ENCODE data around the gene HIVEP1.

HIVEP1 gene

DNA sequence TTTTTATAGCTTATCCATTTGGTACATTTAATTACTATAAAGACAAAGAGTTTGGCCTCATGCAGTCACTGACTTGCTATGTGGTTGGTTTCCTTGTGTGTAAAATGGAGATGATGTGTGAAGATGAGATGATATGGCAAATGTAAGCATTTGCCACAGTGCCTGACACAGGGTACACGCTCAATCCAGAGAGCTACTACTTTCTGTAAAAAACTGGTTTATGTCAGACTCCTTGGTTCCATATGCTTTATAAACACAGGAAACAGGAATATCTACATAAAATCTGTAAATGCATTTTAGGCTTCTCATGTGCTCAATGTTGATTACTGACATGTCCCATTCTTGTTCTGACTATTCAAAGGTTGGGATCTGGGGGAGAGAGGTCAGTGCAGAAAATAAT, 10.4 kb downstream of the HIVEP1 start:
- DNase-seq, result no peak

DNA sequence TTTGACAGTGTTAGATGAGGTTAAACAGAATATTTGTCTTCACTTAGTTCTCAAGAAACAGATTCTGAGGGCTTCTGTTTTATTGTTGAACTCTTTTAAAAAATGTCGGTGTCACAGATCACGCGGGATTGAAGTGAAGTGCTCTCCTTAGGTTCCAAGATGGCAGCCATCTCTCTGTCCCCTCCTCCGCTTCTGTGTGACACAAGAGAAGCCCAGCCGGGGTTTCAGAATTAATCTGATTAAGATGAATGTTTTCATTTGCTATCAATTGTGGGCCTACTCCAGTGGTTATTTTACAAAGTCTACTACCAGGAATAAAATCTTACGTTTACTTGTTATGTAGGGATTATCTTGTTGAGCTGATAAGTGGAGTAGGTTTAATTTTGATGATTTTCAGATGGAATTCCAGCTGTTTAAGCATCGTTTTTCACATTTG, 10.9 kb downstream of the HIVEP1 start:
- DNase-seq, result no peak

DNA sequence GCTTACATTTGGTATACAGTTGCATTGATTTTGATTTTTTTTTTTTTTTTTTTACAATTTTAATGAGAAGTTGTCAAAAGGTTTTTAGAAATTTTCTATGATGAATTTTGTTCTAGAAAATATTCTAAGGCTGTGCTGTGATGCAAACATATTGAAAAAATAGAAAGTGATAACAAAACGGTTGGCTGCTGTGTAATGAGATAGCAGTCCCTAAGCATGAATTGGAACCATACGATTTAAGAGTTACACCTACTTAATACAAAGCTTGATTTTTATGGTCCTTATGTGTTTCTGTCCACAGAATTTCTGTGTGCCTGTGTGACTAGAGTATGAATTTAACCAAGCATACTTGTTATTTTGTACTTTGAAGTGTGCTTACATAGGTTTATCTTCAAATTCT, 12.1 kb downstream of the HIVEP1 start:
- DNase-seq, result no peak

DNA sequence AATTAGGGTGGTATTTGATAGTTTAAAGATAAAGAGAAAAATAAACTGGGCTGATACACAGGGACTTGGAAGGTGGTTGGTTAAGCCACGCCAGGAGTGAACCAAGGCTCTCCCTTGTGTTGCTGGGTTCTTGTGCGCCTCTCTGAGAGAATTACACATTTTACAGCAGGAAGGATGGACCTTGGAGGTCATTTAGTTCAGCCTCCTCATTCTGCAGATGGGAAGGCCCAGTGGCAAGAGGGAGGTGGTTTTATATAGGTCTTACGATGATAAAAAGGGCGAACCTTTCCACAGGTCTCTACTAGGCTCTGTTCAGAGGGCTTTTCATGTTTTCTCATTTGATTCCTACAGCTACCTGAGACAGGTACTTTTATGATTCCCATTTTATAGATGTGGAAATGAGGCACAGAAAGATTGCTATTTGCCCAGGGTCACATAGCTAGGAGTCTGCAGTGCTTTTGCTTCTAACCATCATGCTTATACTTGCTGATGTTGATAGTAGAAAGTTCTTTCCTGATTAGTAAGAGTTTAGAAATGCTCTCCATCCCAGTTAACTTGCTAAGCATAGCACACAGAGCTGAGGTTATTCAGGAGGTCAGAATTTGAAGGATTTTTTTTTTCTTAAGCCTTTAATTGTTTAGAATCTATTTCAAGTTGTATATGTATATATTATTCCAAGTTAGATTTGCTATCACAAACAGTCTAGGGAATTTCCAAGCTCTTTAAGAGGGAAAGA, 12.8 kb downstream of the HIVEP1 start:
- DNase-seq, result no peak

DNA sequence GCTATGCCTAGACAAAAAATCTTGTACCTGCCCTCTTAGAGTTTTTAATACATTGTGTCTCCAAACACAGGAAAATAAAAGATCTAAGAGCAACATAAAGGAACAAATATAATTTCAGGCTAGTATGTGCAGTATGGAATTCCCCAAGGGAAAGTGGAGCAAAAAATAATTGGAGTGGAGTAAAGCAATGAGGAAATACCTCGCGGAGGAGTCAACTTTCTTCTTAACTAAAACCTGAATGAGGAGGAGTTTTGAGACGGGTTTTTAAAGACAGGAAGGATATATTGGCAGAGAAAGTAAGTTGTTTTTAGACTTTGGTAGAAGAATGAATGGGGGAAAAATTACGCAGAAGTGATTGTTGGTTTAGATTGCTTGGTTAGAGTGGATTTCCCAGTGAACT, 14.0 kb downstream of the HIVEP1 start:
- no peak for DNase-seq

DNA sequence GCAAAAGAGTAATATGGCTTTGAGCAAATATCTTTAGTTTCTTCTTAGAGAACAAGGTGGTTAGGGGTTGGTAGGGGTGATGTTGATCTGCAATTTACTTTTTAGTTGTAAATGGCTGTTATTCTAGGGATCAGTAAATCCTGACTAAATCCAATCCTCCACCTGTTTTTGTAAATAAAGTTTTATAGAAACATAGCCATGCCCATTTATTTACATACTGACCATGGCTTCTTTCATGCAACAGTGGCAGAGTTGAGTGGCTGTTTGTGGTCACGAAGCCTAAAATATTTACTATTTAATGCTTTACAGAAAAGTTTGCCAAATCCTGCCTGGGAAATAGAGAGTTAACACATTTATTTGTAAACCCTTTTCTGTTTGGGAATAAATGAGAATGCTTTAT, 14.7 kb downstream of the HIVEP1 start:
- DNase-seq, result no peak

DNA sequence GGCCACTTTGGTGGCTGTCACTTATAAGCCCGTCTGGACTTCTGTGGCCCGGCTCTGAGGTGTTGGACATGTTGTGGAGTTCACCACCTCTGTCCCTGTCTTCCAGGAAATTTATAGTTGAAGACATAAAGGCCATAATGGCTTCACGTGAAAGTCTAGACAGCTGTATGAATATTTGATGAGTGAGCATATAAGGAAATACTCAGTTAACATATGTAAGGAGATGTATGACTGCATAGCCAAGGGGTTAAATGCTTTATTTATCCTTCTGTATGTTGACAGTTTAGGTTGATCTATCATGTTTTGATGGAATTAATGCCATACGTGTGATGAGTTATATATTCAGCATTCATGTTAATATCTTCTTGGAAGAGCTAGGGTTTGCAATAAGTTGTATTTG, 16.1 kb downstream of the HIVEP1 start:
- DNase-seq, result no peak

DNA sequence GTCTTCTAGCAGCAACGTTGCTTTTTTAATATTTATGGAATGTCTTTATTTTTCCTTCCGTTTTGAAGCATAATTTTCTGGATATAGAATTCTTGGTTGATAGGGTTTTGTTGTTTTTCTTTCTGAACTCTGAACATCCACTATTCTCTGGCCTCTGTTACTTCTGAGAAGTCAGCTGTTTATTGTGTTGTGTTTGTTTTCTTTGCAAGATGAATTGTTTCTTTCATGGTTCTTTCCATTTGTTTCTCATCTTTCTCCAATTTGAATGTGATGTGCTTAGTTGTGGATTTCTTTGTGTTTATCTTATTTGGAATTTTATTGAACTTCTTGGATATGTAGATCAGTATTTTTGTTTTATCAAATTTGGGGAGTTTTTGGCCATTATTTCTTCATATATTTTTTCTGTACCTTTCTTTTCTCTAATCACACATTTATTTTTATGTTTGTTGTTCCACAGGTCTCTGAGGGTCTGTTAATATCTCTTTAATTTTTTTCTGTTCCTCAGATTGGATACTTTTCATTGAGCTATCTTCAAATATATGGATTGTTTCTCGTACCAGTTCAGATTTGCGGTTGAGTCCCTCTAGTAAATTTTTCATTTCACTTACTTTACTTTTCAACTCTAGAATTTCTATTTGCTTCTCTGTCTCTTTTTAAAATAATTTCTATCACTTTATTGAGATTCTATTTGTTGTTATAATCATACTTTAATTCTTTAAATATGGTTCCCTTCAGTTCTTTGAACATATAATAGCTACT, 18.0 kb downstream of the HIVEP1 start:
- DNase-seq, result no peak

DNA sequence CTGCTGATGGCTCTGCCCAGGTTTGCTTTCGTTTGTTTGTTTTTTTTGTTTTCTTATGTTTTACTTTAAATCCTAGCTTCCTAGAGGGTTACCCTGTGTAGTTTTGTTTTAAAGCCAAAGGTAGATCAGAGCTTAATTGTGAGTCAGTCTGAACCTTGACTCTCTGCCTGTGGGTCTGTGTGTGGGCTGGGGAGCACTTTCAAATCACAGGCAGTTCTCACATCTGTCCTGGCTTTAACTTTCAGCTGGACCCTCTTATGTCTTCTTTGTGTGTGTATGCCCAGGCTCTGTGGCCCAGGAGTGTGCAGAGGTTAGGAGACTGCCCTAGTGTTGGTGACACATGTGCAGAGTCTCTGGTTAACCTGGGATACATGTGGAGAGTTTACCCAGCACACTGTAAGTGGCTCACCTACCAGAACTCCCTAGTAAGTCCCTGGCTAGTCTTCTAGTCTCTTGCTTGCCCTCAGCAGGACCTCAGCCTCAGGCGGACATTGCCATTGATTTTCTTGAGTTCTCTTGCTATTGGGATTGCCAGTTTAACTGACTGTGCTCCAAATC, 19.0 kb downstream of the HIVEP1 start:
- DNase-seq, result no peak

DNA sequence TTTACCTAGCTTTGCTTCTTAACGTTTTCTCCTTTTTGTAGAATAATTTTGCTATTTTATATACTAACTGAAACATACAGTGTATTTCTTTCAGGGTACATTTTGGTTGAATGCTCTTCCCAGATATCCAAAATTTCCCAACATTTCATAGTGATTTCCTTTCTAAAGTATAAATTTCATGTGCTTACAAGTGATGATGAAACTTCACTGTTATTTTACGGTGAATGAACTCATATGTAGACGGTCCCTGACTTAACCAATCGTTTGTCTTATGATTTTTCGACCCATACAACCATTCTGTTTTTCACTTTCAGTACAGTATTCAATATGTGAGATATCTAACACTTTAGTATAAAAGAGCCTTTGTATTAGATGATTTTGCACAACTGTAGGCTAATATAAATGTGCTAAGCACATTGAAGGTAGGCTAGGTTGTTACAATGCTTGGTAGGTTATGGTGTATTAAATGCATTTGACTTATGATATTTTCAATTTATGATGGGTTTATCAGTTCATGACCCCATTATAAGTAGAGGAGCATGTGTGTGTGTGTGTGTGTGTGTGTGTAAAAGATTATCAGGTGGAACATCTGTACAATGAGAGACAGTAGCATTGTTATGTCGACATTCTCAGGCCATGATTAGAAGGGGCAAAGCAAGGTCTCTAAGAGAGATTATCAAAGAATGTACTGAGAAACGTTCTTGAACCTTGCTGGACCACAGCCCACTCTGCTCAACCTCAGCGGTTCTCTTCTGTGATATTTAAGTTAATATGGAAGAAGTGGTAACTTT, 20.9 kb downstream of the HIVEP1 start:
- DNase-seq, result no peak

DNA sequence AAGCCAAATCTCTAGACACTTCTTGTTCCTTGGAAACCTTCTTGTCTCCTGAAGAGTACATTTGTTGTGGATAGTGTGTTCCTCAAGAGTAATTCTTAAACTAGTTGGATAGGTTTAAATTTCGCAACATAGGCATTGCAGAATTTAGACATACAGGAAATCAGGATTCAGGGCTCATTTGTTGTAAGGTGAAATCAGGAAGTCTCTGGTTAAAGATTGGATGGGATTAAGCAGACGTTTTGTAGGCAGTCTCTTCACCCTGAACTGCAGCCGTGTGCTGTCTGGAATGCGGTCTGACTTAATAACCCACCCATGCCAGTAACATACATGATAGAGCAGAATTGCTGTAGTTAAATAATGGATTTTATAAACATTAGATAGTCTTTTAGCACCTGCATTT, 21.7 kb downstream of the HIVEP1 start:
- no peak for DNase-seq

DNA sequence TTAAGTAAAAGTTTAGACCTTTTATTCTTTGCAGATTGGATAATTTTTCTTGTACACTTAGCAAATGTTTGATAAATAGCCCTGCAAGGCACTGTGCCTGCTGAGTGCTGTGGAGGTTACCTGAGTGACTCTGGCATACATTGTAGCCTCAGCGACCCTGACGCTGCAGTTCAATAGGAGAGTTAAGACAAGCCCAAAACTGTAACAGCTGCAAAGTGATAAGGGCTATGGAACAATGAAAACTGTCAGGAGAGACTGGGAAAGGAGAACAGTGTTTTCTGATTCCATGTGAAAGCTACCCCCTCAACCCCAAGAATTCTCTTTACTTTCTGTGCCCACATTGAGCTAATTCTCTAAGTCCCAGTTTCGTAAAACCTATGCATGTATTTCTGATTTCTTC, 22.2 kb downstream of the HIVEP1 start:
- DNase-seq, result no peak

DNA sequence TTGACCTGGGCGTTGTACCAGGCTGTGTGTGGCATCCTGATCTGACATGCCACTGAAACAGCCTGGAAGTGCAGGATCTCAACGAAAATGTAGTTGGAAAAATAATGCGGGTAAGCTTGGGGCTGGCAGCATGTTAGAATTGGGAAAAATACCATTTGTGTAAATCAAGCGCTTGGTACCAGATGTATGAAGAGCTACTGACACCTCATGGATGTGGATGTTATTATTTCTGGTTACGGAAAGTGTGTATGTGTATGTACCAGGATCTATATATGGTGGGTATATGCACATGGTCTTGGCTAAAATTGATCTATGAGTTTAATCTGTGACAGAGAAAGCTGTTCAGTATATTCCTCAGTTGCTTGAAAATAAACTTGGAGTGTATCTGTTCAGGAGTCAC, 22.7 kb downstream of the HIVEP1 start:
- no peak for DNase-seq

DNA sequence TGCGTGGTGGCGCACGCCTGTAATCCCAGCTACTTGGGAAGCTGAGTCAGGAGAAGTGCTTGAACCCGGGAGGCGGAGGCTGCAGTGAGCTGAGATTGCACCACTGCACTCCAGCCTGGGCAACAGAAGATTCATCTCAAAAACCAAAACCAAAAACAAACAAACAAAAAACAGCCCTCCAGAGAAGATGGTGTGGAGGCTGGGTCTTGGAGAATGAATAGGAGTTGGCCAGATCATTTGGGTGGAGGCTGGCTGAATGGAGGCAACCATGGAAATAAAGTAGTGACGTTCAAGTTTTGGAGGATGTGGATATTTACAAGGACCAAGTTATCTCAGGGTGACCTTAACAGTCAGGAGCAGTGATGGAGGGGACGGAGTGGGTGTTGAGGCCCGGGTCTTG, 24.7 kb downstream of the HIVEP1 start:
- DNase-seq, result no peak

DNA sequence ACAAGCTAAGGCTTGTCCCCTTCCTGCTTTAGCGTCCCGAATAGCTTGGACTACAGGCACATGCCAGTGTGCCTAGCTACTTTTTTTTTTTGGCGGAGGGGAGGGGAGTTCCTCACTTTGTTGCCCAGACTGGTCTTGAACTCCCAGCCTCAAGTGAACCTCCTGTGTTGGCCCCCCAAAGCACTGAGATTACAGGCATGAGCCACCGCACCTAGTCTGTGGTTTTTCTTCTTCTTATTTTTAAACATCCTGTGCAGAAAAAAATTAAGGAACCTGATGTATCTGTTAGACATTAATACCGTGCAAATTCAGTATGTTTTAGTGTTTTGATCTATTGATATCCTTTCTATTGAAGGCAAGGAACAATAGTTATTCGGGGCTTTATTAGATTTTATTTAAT, 25.7 kb downstream of the HIVEP1 start:
- no peak for DNase-seq

DNA sequence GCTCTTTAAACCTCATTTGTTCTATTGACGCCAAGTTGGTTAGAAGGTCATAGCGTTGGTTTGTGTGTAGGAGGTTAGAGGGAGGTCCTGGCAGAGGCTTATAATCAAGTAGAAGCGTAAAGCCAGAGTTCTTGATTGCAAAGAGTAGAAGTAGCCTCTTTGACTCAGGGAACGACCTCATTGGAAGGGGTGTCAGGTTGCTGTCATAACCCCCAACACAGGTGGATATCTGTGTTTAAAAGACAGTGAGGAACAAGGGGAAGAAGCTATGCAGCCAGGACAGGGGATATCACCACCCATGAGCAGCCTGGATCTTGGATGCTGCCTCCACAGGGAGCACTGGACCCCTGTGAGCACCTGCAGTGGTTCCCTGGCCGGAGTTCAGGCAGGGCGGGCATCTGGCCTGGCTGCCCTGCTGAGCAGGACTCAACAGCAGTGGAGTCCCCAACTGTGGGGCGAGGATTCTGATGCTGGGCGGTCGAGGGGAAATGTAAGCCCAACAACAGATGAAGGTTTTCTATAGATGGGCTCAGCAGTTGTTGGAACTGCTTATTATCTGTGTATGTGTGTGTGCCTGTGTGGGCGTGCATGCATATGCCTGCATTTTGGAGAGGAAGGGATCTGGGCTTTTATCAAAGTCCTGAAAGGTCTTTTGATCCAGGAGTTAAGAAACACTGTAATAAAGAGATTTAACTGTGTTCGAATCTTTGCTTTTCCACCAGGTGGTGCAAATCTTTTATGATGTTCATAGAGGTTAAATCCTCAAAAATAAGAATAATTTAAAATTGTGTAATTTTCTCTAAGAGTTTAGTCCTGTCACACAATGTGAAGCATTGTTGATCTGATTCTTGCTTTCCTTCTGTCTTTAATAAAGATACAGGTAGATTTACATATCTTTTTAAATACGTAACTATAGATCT, 27.7 kb downstream of the HIVEP1 start:
- DNase-seq, result no peak

DNA sequence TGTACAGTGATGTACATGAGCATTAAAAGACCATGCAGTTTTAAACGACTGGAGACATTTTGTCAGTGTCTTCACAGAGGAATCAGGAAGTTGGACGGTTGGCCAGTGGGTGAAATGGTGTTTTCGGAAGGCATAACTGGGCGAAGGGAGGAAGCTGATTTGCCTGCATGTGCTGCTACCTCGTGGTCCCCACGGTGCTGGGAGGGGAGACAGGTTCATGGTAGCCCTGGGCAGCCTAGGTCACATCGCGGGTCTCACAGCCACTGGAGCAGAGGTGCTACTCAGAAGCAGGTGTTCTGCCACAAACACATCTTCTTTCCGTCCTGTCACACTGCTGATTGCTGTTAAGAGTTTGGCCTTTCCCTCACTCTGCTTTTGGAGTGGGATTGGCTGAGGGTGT, 35.2 kb downstream of the HIVEP1 start:
- no peak for DNase-seq

DNA sequence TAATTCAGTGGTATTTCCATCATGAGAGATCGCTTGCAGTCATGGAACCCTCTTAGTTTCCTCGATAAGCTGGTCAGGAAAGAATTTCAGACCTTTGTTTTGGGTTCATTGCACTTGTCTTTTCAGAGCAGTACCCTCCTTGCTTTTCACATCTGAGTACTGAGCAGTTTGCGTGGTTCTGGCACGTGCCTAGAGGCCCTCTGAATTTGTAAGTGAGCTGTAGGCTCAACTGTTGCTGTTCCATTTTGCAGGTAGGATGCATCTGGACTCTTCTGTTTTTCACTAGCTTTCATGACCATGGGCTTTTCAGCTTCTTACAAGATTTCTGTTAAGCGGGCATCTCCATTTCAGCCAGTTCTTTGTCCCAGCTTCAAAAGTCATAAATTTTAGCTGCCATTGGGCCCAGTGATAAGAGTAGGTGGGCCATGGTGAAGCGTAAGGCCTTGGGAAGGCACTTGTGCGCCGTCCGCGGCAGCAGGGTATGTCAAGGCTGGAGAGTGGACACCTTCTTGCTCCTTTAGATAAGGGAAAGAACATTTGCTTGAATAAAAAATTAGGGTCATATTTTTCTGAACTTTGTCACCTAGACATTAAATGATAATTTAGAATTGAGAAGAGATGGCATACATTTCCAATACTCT, 35.8 kb downstream of the HIVEP1 start:
- DNase-seq, result no peak

DNA sequence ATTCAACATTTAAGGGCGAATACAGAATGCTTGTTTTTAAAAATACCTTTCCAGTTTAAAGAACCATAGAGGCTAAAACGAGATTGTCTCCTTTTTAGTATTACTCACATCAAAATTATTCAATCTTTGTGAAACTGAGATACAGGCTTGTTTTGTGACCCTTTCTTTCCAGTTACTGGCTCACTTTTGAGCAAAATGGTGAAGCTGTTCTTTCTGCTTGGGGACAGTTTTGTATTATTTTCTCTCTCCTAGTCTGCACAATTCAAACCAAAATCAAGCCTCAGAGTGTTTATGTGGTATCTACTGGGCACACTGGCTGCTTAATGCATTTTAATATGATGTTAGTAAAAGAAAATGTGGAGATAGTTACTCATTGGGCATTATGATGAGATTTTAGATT, 36.5 kb downstream of the HIVEP1 start:
- no peak for DNase-seq

DNA sequence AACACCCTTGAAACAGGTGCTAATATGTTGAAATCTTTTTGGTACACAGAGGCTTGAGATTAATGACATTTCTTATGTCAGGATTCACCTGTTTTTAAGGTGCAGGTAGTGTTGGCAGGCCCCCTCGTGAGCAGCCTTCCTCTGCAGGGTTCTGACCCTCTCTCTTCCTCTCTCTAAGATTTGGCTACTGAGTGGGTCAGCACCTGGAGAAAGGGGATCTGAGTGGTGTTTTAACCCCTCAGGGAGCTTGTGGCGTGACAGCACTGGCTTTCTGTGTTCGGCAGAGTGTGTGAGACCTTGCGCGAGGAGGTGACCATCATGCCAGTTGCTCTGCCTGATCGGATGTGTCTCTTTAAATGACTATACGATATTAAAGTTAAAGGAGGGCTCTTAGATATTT, 37.1 kb downstream of the HIVEP1 start:
- DNase-seq, result no peak

DNA sequence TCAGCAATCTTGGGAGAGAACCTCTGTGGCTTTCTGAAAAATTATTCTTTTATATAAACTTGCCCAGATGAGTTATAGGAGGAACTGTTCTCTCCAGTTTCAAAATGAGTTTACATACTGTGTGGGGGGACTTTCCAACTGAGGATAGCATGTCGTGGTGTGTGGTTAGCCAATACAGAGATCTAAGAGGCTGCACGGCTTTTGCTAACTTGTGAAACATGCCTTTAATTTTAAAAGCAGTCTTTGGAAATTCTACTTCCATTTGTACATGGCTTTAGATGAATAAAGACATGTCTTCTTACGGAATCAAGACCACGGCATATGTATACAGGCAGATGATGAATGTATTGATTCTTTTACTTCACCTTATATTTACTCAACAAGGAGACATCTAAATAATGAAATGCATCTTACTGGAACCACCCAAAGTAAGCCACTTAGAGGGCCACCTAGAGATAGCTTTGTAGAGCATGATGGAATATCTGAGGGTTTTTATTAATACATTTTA, 39.8 kb downstream of the HIVEP1 start:
- DNase-seq, result no peak

Measured in NCI-H526 treated with DMSO at 0.1 percent for 48 hours (cell line).